GM23338 (cell line): ENCODE measurements around the gene PHF24. TPM values are rescaled to one million over a fixed set of nuclear protein-coding genes. Genes with fewer than 3 reads are reported as not detected.

Experiments
- ATAC-seq: fragments of 200-7000 bp; cut with Tn5 transposase; 3 replicates; pipeline ENCODE4 v1.9.1; 2020
- DNase-seq: peaks from one replicate; pipeline ENCODE4 v3.0.0-alpha.2; 2015; ENCODE audit warnings: low spot score
- H2AFZ ChIP-seq: fragments of 200-600 bp; sonication (generic); 2 replicates; pipeline ENCODE4 v1.8.0; 2016; ENCODE audit warnings: antibody characterized with exemption, mild to moderate bottlenecking, moderate library complexity
- H3F3A ChIP-seq: fragments of 200-600 bp; sonication (generic); replicated peaks from 2 replicates; pipeline ENCODE4 v1.8.0; 2017; ENCODE audit warnings: antibody characterized with exemption, mixed run types, low read depth
- H3K27ac ChIP-seq: fragments of 200-600 bp; sonication (generic); 2 replicates; pipeline ENCODE4 v1.6.1; 2016; ENCODE audit warnings: low read depth
- H3K27me3 ChIP-seq: fragments of 200-600 bp; sonication (generic); 2 replicates; pipeline ENCODE4 v1.8.0; 2016; ENCODE audit warnings: mild to moderate bottlenecking, mixed run types, moderate library complexity; ENCODE audit not compliant: insufficient read depth
- H3K36me3 ChIP-seq: fragments of 200-600 bp; sonication (generic); 2 replicates; pipeline ENCODE4 v1.8.0; 2016; ENCODE audit warnings: mild to moderate bottlenecking; ENCODE audit not compliant: insufficient read depth
- H3K4me1 ChIP-seq: fragments of 200-600 bp; sonication (generic); 2 replicates; pipeline ENCODE4 v1.8.0; 2016; ENCODE audit warnings: mild to moderate bottlenecking, moderate library complexity; ENCODE audit not compliant: insufficient read depth
- H3K4me2 ChIP-seq: fragments of 200-600 bp; sonication (generic); 2 replicates; pipeline ENCODE4 v1.7.1; 2017; ENCODE audit warnings: mixed run types
- H3K4me3 ChIP-seq: fragments of 200-600 bp; sonication (generic); 2 replicates; pipeline ENCODE4 v1.6.1; 2016; ENCODE audit warnings: mixed run types
- H3K79me2 ChIP-seq: fragments of 200-600 bp; sonication (generic); replicated peaks from 2 replicates; pipeline ENCODE4 v1.8.0; 2017; ENCODE audit warnings: mild to moderate bottlenecking; ENCODE audit not compliant: insufficient read depth
- H3K9me2 ChIP-seq: fragments of 200-600 bp; sonication (generic); 2 replicates; pipeline ENCODE4 v1.8.0; 2017; ENCODE audit not compliant: insufficient read depth
- H4K20me1 ChIP-seq: fragments of 200-600 bp; sonication (generic); replicated peaks from 2 replicates; pipeline ENCODE4 v1.8.0; 2017; ENCODE audit warnings: mild to moderate bottlenecking; ENCODE audit not compliant: insufficient read depth
- H3K27ac Mint-ChIP-seq: 2 replicates; pipeline ENCODE4 v1.8.0; 2020; ENCODE audit warnings: inconsistent platforms, mild to moderate bottlenecking, moderate library complexity, mixed read lengths
- H3K27me3 Mint-ChIP-seq: 3 replicates; pipeline ENCODE4 v1.8.0; 2022; ENCODE audit warnings: low read depth, mild to moderate bottlenecking, moderate library complexity, mixed read lengths, inconsistent platforms; ENCODE audit not compliant: insufficient read depth, poor library complexity
- H3K36me3 Mint-ChIP-seq: 3 replicates; pipeline ENCODE4 v1.8.0; 2021; ENCODE audit warnings: low read depth, mild to moderate bottlenecking, inconsistent platforms, moderate library complexity, mixed read lengths
- H3K4me1 Mint-ChIP-seq: 3 replicates; pipeline ENCODE4 v1.8.0; 2020; ENCODE audit warnings: mild to moderate bottlenecking, inconsistent platforms, mixed read lengths
- H3K4me3 Mint-ChIP-seq: 3 replicates; pipeline ENCODE4 v1.8.0; 2021; ENCODE audit warnings: moderate library complexity, mild to moderate bottlenecking, inconsistent platforms, mixed read lengths
- H3K9me3 Mint-ChIP-seq: 3 replicates; pipeline ENCODE4 v1.8.0; 2020; ENCODE audit warnings: moderate library complexity, mild to moderate bottlenecking, inconsistent platforms, mixed read lengths
- CTCF ChIP-seq, 2 experiments: fragments of 200-600 bp in 1 of 2; sonication (generic) in 1 of 2; conservative IDR thresholded peaks; 2 replicates each; pipeline versions ENCODE4 v1.5.1 to v1.6.1; 2016 to 2017; ENCODE audit warnings: antibody characterized with exemption in 2 of 2, low read depth in 2 of 2, mild to moderate bottlenecking in 2 of 2, moderate library complexity in 1 of 2
- ETS1 ChIP-seq: IDR thresholded peaks from 2 replicates; pipeline ENCODE4 v1.6.1; 2016; ENCODE audit warnings: antibody characterized with exemption
- EZH2 ChIP-seq: fragments of 200-600 bp; sonication (generic); IDR thresholded peaks from one replicate; pipeline ENCODE4 v1.8.0; 2017; ENCODE audit warnings: antibody characterized with exemption, mild to moderate bottlenecking, low read depth; ENCODE audit not compliant: unreplicated experiment
- EZH2phosphoT487 ChIP-seq: fragments of 200-600 bp; sonication (generic); IDR thresholded peaks from one replicate; pipeline ENCODE4 v1.8.1; 2018; ENCODE audit warnings: antibody characterized with exemption; ENCODE audit not compliant: unreplicated experiment
- JUNB ChIP-seq: IDR thresholded peaks from one replicate; pipeline ENCODE4 v1.6.1; 2016; ENCODE audit warnings: antibody characterized with exemption; ENCODE audit not compliant: unreplicated experiment
- POLR2AphosphoS5 ChIP-seq: IDR thresholded peaks from 2 replicates; pipeline ENCODE4 v1.6.1; 2016; ENCODE audit warnings: antibody characterized with exemption, low read depth
- REST ChIP-seq: IDR thresholded peaks from one replicate; pipeline ENCODE4 v1.6.1; 2018; ENCODE audit warnings: antibody characterized with exemption; ENCODE audit not compliant: unreplicated experiment
- STAT1 ChIP-seq: IDR thresholded peaks from one replicate; pipeline ENCODE4 v1.6.1; 2016; ENCODE audit warnings: antibody characterized with exemption; ENCODE audit not compliant: unreplicated experiment
- ZNF114 ChIP-seq: fragments of 250-450 bp; sonication (Bioruptor Pico); IDR thresholded peaks from 2 replicates; pipeline ENCODE4 v1.5.0; 2020; ENCODE audit warnings: mild to moderate bottlenecking, moderate library complexity
- ZNF331 ChIP-seq: fragments of 250-450 bp; sonication (Bioruptor Pico); IDR thresholded peaks from 2 replicates; pipeline ENCODE4 v1.5.0; 2020; ENCODE audit warnings: low read depth, mild to moderate bottlenecking, moderate library complexity
- polyA plus RNA-seq: library from polyadenylated mRNA; unstranded; fragments of >200 nt; fragmentation: Nextera tagmentation; extraction: Ambion mirVana; gene quantifications from 2 replicates; pipeline ENCODE4 v1.2.1, GENCODE V29; 2016
- total RNA-seq: library from RNA; depleted of rRNA; stranded (reverse); fragments of >200 nt; shearing (Covaris generic); gene quantifications from 2 replicates; pipeline ENCODE4 v1.2.3, GENCODE V29; 2014

Gene PHF24
- total and polyA plus RNA-seq, 2 experiments from 2014 or later = 0.05 to 0.14 TPM

GRCh38 chr9:34958411-34958982 is 412 bp downstream of the PHF24 start (continued):
- TF ChIP-seq ETS1 (no peak), EZH2phosphoT487 (no peak), EZH2 (no peak), STAT1 (no peak), CTCF (conservative IDR thresholded peaks at IDR 0.05; ENCODE audit: low read depth in 2 of 2) (no peak), REST (no peak), JUNB (no peak), POLR2AphosphoS5 (no peak), ZNF331 (CRISPR knock-in tag) (no peak)

- no peak overlapping the region for H3K27ac ChIP-seq
- H3K9me2 ChIP-seq = no peaks in the 10 kb centered on the region
- Mint-ChIP-seq H3K9me3 (no peaks in the 10 kb centered on the region), H3K4me3 (no peak overlapping the region), H3K27ac (no peak overlapping the region), H3K27me3 (peaks cover 21% of the 10 kb centered on the region), H3K4me1 (peaks cover 19% of the 10 kb centered on the region; the same call in 2 of the 3 replicates), H3K36me3 (no peaks in the 10 kb centered on the region)
- no peak overlapping the region for H3K4me3 ChIP-seq
- ATAC-seq (no peak), DNase-seq (no peak)
- H3K36me3 ChIP-seq = no peaks in the 10 kb centered on the region
- H3K27me3 ChIP-seq = peaks cover 69% of the 10 kb centered on the region
- no peak overlapping the region for H2AFZ ChIP-seq
- H3F3A ChIP-seq = 0 out of 2 replicates have a peak, but pooled peaks cover 3% of the 10 kb centered on the region
- H4K20me1 ChIP-seq = no peaks in the 10 kb centered on the region
- no peak overlapping the region for H3K4me2 ChIP-seq
- peaks cover 8% of the 10 kb centered on the region; the same call in 1 of the 2 replicates for H3K4me1 ChIP-seq
- H3K79me2 ChIP-seq = no peaks in the 10 kb centered on the region
- no peak for TF ChIP-seq ZNF114 (CRISPR knock-in tag)
- no peak for TF ChIP-seq ZNF331 (CRISPR knock-in tag)
- TF ChIP-seq STAT1 = no peak
- TF ChIP-seq CTCF (conservative IDR thresholded peaks at IDR 0.05; ENCODE audit: low read depth in 2 of 2) = no peak
- TF ChIP-seq REST = no peak
Observed at GRCh38 chr9:34959461-34959860, 1.4 kb downstream of the PHF24 start.
